Measurements from ENCODE around the gene DCHS2.

The DCHS2 gene

DNA sequence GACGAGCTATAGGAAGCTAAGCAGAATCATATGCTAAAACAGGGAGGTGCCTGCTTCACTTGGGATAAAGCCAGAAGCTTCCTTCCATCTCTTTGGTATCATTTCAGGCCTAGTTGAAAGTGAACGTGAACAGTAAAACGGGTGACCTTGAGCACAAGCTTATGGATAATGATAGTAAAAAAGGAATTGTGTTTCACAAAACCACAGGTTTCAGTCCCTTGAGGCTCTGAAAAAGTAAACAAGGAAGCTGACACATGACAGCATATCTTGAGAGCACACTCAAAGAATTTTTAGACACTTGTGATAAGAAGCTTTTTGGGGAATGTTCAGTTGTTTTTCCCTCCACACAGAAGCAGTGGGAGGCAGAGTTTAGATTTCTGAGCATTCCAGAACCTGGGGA lies 286.1 kb downstream of the DCHS2 start:
- no peak for DNase-seq (ENCODE audit: low read depth)

GRCh38 chr4:154194649-154195048 lies 296.9 kb downstream of the DCHS2 start:
- DNase-seq (ENCODE audit: low read depth): no peak

- no peak for DNase-seq (ENCODE audit: low read depth)
Observed at GRCh38 chr4:154192585-154192984, 299.0 kb downstream of the DCHS2 start.

DNA sequence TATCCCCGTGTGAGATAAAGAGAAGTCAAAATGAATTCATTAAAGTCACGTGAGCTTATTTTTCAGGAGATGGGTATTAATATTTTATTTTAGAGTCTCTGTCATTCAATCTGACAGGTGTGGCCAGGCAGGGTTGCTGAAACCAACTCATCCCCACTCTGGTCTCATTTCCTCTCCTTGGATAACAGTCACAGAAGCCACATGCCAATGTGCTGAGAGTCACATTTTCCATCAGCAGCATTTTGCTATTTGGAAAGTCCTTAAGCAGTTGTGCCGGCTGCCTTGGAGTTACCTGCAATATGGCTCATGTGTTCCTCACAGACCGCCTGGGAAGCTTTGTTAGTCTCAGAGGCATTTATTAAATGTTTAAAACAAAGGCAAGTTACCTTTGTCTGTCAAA lies 302.3 kb downstream of the DCHS2 start:
- DNase-seq (ENCODE audit: low read depth): no peak

DNA sequence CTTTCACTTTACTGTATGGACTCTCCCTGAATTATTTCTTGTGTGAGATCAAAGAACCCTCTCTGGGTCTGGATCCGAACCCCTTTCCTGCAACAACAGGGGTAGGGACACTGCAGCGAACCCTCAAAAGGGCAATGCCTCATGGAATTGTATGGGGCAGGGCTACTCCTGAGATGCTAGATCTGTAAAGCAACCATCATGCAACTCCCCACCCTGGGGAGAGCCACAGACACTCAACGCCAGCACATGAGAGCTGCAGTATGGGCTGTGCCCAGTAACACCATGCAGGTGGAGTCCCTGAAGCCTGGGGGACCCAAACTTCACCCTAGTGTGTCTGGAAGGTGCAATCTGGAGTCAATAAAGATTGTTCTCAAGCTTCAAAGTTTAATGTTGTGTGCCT lies 304.7 kb downstream of the DCHS2 start:
- DNase-seq (ENCODE audit: low read depth): no peak

DNA sequence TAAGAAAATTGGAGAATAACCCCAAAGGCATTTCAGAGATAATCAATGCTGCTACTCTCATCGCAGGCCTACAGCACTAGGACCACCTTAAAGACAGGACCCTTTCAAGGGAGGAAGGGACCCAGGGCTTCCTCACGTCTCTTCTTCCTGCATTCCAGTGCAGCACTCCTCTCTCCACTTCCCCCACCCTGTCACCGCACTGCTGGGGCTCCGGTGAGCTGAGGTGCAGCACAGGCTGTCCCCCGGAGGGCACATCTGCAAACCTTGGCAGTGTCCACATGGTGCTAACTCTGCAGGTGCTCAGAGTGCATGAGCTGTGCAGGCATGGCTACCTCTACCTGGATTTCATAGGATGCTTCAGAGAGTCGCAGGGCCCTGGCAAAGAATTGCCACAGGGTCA lies 305.6 kb downstream of the DCHS2 start:
- no peak for DNase-seq (ENCODE audit: low read depth)

- no peak for DNase-seq (ENCODE audit: low read depth)
Observed at GRCh38 chr4:154184238-154184637, 307.4 kb downstream of the DCHS2 start.

GRCh38 chr4:154183264-154183663 lies 308.3 kb downstream of the DCHS2 start:
- DNase-seq (ENCODE audit: low read depth): no peak
